NB4 (cell line): ENCODE measurements around the gene BID.
A peak's percentile ranks its signal among the peaks of the same experiment; 100 is the strongest.

Experiments
- DNase-seq: peaks from one replicate; pipeline ENCODE4 v3.0.0; 2010; ENCODE audit warnings: low read depth
- H3K4me3 ChIP-seq: one replicate; pipeline ENCODE4 v1.5.1; 2011; ENCODE audit warnings: mild to moderate bottlenecking, low read depth, low read length, moderate library complexity
- CTCF ChIP-seq: IDR thresholded peaks from one replicate; pipeline ENCODE4 v1.5.1; 2012; ENCODE audit warnings: low read depth, low read length
- MAX ChIP-seq: IDR thresholded peaks from 2 replicates; pipeline ENCODE4 v1.6.1; 2011; ENCODE audit warnings: low read depth, low read length
- MYC ChIP-seq: IDR thresholded peaks from 2 replicates; pipeline ENCODE4 v1.6.1; 2011; ENCODE audit warnings: low read depth, low read length
- POLR2A ChIP-seq: IDR thresholded peaks from 2 replicates; pipeline ENCODE4 v1.6.1; 2011; ENCODE audit warnings: mild to moderate bottlenecking; ENCODE audit not compliant: insufficient read length; ENCODE audit errors: extremely low read depth

Gene BID

GRCh38 chr22:17741866-17742526 lies 32.3 kb downstream of the BID start:
- no peak for DNase-seq
- TF ChIP-seq MAX: no peak
- no peak for TF ChIP-seq MYC
- no peak for TF ChIP-seq POLR2A
- TF ChIP-seq CTCF: no peak
- H3K4me3 ChIP-seq: no peak overlapping the region

GRCh38 chr22:17739196-17739975 lies 34.9 kb downstream of the BID start:
- no peak for TF ChIP-seq POLR2A
- no peak for TF ChIP-seq MAX
- no peak overlapping the region for H3K4me3 ChIP-seq
- DNase-seq: no peak

DNA sequence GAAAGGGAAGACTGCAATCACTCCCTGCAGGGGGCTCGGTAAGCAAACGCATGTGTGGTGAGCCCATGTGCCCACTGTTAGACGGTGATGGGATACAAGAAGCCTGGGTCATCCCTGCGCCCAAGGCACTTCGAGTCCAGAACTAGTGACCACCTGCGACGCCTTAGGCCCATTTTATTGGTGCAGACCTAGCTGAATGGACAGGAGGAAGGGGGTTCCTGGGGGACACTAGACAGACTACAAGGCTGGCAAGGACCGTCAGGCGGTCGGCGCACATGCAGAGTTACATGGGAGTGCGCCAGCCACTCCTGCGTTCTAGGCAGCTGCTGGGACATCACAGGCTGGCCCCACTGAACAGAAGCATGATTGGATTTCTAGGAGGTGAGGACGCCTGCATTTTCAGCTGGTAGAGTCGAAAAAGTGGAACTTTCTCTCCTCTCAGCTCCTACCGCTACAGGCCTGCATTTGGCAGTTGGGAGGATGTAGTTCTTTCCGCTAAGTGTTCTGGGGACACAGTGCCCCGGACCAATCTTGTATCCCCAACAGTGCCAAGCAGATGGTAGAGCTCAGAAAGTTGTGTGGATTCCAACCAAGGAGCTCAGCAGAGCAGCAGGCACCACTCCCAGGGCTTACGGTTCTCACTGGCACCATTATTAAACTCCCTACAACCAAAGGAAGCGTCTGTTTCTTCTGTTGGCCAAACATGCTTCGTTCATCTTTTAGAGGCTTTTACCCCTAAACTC lies 35.7 kb downstream of the BID start:
- no peak for DNase-seq
- no peak overlapping the region for H3K4me3 ChIP-seq
- TF ChIP-seq CTCF (no peak), MAX (no peak), POLR2A (no peak)

DNA sequence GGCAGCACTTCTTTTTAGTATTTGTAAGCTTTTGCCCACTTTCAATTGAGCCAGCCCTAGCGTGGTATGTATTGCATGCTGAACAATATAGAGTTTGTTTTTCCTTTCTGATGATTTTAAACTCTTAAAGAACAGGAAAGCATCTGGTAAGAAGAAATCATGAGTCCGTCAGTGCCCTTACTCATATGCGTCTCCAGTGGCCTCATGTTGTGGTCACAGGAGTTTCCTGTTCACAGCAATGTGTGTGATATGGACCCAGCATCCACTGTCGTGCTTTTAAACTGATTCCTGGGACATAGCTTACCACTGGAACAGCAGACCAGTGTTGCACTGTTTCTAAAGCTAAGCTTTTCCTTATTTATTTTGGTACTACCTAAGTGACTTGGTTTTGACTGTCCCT lies 40.1 kb downstream of the BID start:
- no peak overlapping the region for H3K4me3 ChIP-seq
- 0 out of 2 replicates have a peak, but pooled peaks have one; percentile 11 for TF ChIP-seq MYC
- TF ChIP-seq CTCF: no peak
- peak; percentile 46 for DNase-seq

DNA sequence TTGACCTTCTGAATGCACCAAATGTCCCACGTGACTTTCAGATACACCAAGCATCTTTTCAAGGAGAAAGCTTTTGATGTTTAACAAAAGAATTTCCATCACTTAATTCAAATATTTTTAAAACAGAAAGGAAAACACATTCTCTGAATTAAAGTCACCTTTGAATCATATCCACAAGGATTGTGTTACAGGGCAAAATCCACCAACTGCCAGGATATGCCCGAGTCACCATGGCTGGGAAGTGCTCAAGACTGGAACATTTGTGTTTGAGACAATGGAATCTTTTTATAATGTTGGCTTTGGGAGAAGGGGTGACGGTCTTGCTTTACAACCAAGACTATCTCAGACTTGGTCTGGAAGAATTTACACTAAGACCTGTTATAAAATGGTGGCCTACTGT lies 40.8 kb downstream of the BID start:
- no peak overlapping the region for H3K4me3 ChIP-seq
- TF ChIP-seq CTCF: no peak
- no peak for TF ChIP-seq POLR2A
- no peak for TF ChIP-seq MYC
- TF ChIP-seq MAX: no peak

DNA sequence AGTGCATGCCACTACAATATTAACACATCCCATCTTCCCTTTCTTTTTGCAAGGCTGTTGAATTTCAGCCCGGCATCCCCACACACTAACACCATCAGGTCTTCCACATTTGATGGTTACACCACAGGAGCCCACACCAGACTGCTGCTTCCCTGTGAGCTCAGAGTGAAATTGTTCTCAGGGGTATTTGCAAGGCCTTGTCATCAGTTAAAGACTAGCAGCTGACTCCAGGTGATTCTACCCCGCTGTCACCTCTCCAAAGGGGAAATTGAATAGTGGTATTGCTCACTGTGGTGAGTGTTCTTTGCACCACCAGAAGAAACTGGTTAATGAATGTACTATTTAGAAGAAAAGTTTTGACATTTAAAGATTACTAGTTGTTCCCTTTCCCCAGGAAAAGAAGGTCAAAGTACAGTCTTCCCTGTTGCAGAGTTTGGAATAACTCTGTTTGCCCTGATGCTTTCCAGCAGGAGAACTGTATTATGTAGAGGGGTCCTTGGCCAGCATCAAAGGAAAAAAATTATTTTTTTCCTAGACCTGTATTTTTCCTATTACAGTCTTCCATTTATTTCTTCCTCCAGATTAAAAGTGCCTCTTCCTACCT lies 41.9 kb downstream of the BID start:
- no peak overlapping the region for H3K4me3 ChIP-seq
- TF ChIP-seq MAX (no peak), MYC (no peak), CTCF (no peak), POLR2A (no peak)
- DNase-seq: no peak

More for the DNA sequence above, 40.8 kb downstream of the BID start:
- DNase-seq: no peak
